ENCODE measurements around the gene LCN6. TPM values are rescaled to one million over a fixed set of nuclear protein-coding genes. Genes with fewer than 3 reads are reported as not detected.

Gene LCN6
- total and polyA plus RNA-seq, 2 of the 13 experiments (the other 11 are each of a cell fraction or from before 2014, with no cell fraction given) = not detected

- TF ChIP-seq, protein P1, sequence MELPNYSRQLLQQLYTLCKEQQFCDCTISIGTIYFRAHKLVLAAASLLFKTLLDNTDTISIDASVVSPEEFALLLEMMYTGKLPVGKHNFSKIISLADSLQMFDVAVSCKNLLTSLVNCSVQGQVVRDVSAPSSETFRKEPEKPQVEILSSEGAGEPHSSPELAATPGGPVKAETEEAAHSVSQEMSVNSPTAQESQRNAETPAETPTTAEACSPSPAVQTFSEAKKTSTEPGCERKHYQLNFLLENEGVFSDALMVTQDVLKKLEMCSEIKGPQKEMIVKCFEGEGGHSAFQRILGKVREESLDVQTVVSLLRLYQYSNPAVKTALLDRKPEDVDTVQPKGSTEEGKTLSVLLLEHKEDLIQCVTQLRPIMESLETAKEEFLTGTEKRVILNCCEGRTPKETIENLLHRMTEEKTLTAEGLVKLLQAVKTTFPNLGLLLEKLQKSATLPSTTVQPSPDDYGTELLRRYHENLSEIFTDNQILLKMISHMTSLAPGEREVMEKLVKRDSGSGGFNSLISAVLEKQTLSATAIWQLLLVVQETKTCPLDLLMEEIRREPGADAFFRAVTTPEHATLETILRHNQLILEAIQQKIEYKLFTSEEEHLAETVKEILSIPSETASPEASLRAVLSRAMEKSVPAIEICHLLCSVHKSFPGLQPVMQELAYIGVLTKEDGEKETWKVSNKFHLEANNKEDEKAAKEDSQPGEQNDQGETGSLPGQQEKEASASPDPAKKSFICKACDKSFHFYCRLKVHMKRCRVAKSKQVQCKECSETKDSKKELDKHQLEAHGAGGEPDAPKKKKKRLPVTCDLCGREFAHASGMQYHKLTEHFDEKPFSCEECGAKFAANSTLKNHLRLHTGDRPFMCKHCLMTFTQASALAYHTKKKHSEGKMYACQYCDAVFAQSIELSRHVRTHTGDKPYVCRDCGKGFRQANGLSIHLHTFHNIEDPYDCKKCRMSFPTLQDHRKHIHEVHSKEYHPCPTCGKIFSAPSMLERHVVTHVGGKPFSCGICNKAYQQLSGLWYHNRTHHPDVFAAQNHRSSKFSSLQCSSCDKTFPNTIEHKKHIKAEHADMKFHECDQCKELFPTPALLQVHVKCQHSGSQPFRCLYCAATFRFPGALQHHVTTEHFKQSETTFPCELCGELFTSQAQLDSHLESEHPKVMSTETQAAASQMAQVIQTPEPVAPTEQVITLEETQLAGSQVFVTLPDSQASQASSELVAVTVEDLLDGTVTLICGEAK (IDR thresholded peaks at IDR 0.05) = no peak
- TF ChIP-seq, protein P1 (CRISPR knock-in tag; IDR thresholded peaks at IDR 0.05) = no peak
- TF ChIP-seq MYC (CRISPR knock-in tag; IDR thresholded peaks at IDR 0.05; ENCODE audit: borderline replicate concordance) (peak; percentile 73), SP4 (CRISPR knock-in tag; IDR thresholded peaks at IDR 0.05) (peak; percentile 59), KLF6 (CRISPR knock-in tag; IDR thresholded peaks at IDR 0.05) (no peak), ZNF746 (CRISPR knock-in tag; IDR thresholded peaks at IDR 0.05) (peak; percentile 41; the same call in 1 of the 2 replicates), ZNF597 (CRISPR knock-in tag; IDR thresholded peaks at IDR 0.05) (no peak), KDM3A (CRISPR knock-in tag; IDR thresholded peaks at IDR 0.05; ENCODE audit: low read depth) (no peak), ZNF562 (CRISPR knock-in tag; IDR thresholded peaks at IDR 0.05; ENCODE audit: borderline replicate concordance) (no peak), HNRNPLL (IDR thresholded peaks at IDR 0.05; ENCODE audit: low read depth, low read length, poor library complexity, severe bottlenecking) (peak; percentile 49), ZFX (CRISPR knock-in tag; IDR thresholded peaks at IDR 0.05; ENCODE audit: low read depth) (peak; percentile 46), ZSCAN25 (CRISPR knock-in tag; IDR thresholded peaks at IDR 0.05) (peak; percentile 69; the same call in 1 of the 2 replicates)
- TF ChIP-seq, protein P2, sequence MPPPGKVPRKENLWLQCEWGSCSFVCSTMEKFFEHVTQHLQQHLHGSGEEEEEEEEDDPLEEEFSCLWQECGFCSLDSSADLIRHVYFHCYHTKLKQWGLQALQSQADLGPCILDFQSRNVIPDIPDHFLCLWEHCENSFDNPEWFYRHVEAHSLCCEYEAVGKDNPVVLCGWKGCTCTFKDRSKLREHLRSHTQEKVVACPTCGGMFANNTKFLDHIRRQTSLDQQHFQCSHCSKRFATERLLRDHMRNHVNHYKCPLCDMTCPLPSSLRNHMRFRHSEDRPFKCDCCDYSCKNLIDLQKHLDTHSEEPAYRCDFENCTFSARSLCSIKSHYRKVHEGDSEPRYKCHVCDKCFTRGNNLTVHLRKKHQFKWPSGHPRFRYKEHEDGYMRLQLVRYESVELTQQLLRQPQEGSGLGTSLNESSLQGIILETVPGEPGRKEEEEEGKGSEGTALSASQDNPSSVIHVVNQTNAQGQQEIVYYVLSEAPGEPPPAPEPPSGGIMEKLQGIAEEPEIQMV (CRISPR knock-in tag; IDR thresholded peaks at IDR 0.05; ENCODE audit: low read depth) = no peak
- TF ChIP-seq, protein P3, sequence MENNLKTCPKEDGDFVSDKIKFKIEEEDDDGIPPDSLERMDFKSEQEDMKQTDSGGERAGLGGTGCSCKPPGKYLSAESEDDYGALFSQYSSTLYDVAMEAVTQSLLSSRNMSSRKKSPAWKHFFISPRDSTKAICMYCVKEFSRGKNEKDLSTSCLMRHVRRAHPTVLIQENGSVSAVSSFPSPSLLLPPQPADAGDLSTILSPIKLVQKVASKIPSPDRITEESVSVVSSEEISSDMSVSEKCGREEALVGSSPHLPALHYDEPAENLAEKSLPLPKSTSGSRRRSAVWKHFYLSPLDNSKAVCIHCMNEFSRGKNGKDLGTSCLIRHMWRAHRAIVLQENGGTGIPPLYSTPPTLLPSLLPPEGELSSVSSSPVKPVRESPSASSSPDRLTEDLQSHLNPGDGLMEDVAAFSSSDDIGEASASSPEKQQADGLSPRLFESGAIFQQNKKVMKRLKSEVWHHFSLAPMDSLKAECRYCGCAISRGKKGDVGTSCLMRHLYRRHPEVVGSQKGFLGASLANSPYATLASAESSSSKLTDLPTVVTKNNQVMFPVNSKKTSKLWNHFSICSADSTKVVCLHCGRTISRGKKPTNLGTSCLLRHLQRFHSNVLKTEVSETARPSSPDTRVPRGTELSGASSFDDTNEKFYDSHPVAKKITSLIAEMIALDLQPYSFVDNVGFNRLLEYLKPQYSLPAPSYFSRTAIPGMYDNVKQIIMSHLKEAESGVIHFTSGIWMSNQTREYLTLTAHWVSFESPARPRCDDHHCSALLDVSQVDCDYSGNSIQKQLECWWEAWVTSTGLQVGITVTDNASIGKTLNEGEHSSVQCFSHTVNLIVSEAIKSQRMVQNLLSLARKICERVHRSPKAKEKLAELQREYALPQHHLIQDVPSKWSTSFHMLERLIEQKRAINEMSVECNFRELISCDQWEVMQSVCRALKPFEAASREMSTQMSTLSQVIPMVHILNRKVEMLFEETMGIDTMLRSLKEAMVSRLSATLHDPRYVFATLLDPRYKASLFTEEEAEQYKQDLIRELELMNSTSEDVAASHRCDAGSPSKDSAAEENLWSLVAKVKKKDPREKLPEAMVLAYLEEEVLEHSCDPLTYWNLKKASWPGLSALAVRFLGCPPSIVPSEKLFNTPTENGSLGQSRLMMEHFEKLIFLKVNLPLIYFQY (CRISPR knock-in tag; IDR thresholded peaks at IDR 0.05; ENCODE audit: borderline replicate concordance) = no peak
Observed at GRCh38 chr9:136697146-136697820, 51.0 kb downstream of the LCN6 start (continued).
